NOMO-1 treated with DMSO at 0.1 percent for 48 hours (cell line): Measurements from ENCODE around the gene ELN.

Experiments used
- DNase-seq: peaks from one replicate; lab custom pipeline; 2025; ENCODE audit not compliant: unreplicated experiment; lab: John Stamatoyannopoulos, UW

Gene ELN

GRCh38 chr7:74059681-74060588 is 32.0 kb downstream of the ELN start:
- DNase-seq, result no peak

- DNase-seq, result peak; percentile 92
These were observed 34.0 kb downstream of the ELN start for GRCh38 chr7:74061840-74062539.

- no peak for DNase-seq
These were observed 35.3 kb downstream of the ELN start for GRCh38 chr7:74063223-74063641.

GRCh38 chr7:74063646-74064045 is 35.7 kb downstream of the ELN start:
- no peak for DNase-seq

GRCh38 chr7:74064696-74065095 is 36.7 kb downstream of the ELN start:
- no peak for DNase-seq

GRCh38 chr7:74066626-74067025 is 38.7 kb downstream of the ELN start:
- DNase-seq, result no peak

GRCh38 chr7:74068378-74069085 is 40.6 kb downstream of the ELN start:
- no peak for DNase-seq

GRCh38 chr7:74069086-74069541 is 41.1 kb downstream of the ELN start:
- no peak for DNase-seq

GRCh38 chr7:74069790-74070618 is 42.0 kb downstream of the ELN start:
- no peak for DNase-seq

- DNase-seq, result no peak
These were observed 42.6 kb downstream of the ELN start for GRCh38 chr7:74070619-74070921.

GRCh38 chr7:74071121-74071520 is 43.1 kb downstream of the ELN start:
- no peak for DNase-seq

GRCh38 chr7:74074770-74075169 is 46.8 kb downstream of the ELN start:
- no peak for DNase-seq

GRCh38 chr7:74078461-74078860 is 50.5 kb downstream of the ELN start:
- no peak for DNase-seq

GRCh38 chr7:74082770-74083116 is 54.8 kb downstream of the ELN start:
- no peak for DNase-seq

- peak; percentile 98 for DNase-seq
These were observed 55.3 kb downstream of the ELN start, which contains the start of gene LIMK1 for GRCh38 chr7:74083117-74083876. TSS of gene LIMK1 (plus strand) at chr7:74083804. CDS start at chr7:74083991, 187 bp downstream.

- peak; percentile 85 for DNase-seq
These were observed 56.2 kb downstream of the ELN start for GRCh38 chr7:74083928-74084721.

GRCh38 chr7:74084722-74085578 is 57.0 kb downstream of the ELN start:
- no peak for DNase-seq

- no peak for DNase-seq
These were observed 59.9 kb downstream of the ELN start for GRCh38 chr7:74087791-74088453.
